NCI-H1092 (cell line): ENCODE data around the gene IQGAP1.
A peak's percentile ranks its signal among the peaks of the same experiment; 100 is the strongest.

ENCODE experiments used
- DNase-seq: peaks from one replicate; lab custom pipeline; 2025; lab: John Stamatoyannopoulos, UW

The IQGAP1 gene

DNA sequence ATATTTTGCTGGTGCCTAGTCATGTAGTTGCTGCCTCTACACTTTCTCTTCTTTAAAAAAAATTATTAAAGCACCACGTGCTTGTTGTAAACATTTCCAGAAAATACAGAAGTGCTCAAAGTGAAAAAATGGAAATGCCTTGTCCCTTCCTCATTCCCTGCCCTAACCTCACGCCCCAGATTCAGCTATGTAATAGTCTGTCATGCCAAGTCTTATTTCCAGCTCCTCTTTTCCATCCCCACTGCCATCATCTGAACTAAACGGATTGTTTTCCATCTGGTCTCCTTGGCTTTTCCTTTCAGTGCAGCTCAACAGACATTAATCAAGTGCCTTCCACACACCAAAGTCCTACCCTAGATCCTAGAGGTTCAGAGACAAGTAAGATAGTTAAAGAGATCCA is 20.5 kb upstream of the IQGAP1 start:
- DNase-seq: no peak

DNA sequence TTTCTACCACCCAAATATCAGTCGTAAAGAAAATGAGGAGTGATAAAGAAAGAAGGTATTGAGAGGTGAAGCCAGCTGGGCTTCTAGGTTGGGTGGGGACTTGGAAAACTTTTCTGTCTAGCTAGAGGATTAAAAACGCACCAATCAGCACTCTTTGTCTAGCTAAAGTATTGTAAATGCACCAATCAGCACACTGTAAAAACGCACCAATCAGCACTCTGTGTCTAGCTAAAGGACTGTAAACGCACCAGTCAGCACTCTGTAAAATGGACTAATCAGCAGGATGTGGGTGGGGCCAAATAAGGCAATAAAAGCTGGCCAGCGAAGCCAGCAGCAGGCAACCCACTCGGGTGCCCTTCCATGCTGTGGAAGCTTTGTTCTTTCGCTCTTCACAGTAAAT is 13.0 kb upstream of the IQGAP1 start:
- DNase-seq: no peak

DNA sequence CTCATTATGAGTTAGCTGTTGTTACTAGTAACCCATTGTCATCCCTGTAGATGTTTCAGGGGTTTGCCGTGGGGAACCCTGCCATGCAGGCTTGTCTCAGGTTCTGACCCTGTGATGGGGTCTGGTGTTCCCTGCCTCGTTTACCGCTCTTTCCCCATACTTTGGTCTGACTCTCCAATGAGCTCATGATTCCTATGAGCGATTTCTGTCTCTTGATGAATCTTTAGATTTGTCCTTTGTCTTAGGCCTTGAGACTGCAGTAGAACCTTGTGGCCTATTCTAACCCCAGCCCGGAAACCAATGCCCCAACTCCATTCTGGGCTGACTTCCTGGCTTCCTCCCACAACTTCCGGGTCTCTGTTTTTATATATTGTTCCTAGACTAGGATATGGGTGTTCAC is 11.3 kb upstream of the IQGAP1 start:
- no peak for DNase-seq

DNA sequence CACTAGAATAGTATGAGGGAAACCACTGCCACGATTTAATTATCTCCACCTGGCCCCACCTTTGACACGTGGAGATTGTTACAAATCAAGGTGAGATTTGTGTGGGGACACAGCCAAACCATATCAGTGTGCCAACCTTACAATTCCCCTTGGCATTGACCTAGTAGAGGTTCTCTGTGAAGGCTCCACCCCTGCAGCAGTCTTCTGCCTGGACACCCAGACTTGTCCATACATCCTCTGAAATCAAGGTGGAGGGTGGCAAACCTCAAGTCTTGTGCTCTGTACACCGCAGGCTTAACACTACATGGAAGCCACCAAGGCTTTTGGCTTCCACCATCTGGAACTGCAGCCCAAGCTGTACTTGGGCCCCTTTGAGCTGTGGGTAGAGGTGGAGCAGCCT is 8.8 kb upstream of the IQGAP1 start:
- DNase-seq: no peak

DNA sequence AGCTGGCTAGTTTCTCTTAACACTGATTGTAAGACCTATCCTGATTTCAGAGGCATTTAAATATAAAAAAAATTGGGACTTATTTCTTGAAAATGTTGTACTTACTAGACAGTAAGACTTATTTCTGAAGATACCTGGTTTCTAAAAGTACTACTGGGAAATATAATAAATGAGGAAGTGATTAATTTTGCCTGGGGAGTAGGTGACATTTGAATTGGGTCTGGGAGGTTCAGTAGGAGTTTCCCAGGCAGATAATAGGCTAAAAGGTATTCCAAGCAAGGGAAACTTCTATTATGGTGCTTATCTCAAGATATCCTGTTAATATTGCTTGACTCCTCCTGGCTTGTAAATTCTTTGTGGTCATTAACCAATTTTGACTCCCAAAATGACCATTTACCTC is 6.5 kb upstream of the IQGAP1 start:
- DNase-seq: no peak

DNA sequence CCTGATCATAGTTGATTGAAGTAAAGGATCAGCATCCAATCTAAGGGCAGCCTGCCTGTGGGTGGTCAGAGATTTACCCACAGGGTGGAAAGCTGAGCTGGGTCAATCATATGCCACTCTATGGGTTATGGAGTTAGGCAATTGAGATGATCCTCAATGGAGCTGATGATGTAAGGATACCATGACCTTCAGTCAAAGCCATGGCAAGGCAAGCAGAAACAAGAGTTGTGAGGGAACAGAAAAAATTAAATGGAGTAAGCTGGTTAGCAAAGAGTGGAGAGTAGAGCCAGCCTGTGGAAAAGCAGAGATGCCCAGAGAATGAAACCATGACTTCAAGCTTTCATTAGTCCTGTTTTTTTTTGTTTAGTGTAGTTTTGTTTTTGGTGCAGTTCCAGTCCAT is 5.7 kb upstream of the IQGAP1 start:
- DNase-seq: no peak

DNA sequence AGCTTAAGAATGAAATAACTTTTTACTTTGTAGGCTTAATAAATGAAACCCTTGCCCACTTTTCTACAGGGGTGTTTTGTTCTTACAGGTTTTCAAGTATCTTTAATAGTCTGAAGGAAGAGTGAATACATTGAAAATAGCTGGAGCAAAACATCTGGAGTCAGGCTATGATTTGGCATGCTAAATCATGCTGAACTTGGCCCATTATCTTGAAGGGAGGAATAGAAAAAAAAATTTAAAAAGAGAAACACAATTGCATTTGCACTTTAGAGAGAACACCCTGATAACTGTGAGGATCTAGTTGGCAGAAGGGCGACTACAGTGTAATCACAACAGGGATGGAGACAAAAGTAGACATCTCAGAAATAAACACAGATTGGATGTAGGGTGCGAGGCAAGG is 1.8 kb upstream of the IQGAP1 start:
- DNase-seq: no peak

DNA sequence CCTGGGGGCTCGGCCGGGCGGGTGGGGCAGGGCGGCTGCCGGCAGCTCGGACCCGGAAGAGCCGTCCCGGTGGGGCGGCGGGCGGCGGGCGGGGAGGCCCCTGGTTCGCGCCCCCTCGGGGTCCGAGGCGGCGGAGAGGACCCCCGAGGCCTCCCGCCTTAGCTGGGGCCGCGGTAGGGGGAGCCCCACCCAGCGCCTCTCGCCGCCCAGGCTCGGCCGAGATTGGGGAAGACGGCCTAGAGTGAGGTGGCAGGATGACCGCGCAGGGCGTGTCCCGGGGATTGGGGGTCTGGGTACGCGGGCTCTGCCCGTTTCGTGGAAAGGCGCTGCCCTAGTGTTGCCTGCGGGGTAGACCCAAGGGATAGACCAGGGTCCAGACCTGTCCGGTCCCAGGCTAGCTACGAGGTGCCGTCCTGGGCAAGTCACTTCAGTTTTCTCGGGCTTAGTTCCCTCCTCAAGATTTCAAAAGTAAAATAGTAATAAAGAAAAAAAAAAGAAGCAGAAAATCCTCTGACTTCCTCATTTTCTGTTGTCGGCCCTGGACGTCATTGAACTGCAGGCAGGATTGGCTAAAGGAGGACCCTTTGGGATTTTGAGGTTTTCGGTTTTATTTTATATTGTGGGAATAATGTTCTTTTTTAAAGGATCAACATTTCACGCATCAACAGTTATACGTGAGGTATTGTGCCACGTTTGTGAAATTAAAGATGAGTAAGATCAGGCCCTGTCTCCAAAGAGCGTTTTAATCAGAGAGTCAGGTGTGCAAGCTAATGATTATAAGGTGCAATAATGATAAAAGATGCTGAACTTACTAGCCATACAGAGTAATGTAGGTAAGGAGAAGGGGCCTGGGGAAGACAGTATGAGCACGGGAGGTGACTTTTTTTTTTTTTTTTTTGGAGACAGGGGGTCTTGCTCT is 679 bp downstream of the IQGAP1 start:
- no peak for DNase-seq

DNA sequence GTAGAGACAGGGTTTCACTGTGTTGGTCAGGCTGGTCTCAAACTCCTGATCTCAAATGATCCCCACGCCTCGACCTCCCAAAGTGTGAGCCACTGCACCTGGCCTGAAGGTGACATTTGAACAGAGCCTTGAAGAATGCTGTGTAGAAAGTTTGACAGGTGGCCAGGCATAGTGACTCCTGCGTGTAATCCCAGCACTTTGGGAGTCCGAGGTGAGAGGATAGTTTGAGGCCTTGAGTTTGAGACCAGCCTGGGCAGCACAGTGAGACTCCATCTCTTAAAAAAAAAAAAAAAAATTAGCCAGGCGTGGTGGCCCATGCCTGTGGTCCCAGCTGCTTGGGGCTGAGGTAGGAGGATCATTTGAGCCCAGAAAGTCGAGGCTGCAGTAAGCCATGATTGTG is 1.5 kb downstream of the IQGAP1 start:
- no peak for DNase-seq

DNA sequence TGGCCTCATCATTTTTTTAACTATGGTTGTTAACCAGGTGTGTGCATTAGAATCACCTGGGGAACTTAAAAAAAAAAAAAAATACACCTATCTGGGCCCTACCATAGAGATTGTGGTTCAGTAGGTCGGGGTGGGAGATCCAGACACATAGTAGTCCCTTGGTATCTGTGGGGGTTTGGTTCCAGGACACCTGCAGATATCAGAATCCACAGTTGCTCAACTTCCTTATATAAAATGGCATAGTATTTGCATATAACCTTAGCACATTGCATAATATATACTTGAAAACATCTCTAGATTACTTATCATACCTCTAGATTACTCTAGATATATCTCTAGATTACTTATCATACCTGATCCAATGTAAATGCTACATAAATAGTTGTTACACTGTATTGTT is 5.0 kb downstream of the IQGAP1 start:
- DNase-seq: no peak

DNA sequence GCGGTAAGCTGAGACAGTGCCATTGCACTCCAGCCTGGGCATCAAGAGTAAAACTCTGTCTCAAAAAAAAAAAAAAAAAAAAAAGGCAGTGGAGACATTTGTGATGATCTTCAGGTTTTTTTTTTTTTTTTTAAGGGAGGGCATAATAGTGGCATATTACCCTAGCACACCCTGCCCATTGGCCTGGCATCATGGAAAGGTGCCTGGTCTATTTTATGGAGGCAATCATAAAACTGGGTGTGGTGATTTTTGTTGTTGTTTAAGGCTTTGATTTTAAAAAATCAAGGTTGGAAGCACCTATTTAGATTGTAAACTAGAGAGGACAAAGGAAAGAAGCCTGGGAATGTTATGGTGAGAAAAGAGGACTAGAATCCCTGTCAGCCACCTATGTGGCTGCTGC is 6.0 kb downstream of the IQGAP1 start:
- no peak for DNase-seq

DNA sequence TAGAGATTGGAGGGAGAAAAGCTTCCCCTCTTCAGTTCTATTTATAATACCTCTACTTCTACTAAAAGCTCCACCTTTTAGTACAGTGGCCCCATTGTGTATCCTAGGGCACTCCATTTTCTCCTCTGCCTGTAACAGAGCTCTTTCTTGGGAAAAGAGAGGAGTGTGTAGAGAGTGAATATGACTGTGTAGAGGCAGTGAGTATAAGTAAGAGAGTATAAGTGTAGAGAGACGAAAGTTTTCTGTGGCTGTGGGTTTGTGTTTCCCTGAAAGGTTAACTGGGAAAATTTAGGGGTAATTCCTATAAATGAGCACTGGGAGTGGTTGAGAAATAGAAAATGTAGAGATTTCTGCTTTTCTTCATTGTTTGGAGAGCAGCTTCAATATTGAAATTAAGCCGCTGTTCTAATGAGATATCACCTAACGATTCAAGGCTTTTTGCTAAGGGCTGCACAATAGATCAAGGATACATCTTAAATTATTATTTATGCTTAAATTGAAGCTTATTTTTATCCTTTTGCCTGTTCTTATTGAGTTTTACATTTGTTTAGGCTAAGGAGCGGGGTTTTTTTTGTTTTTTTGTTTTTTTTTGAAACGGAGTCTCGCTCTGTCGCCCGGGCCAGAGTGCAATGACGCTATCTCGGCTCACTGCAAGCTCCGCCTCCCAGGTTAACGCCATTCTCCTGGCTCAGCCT is 6.9 kb downstream of the IQGAP1 start:
- no peak for DNase-seq

DNA sequence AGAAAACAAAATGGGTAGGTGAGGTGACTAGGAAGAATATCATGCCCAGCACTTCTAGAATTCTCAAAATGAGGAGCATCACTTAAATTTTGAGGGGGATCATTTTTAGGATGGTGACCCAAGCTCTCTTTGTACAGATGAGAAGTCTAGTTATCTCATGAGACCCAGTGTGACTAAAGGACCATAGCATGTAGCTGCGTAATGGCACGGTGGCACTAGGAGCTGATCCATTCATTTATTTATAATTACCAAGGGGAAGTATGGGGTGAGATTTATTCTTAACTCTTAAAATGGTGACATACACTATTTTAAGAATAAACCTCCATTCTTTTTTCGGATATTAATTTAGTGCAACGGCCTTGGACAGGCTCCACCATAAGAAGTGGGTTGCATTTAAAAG is 8.3 kb downstream of the IQGAP1 start:
- no peak for DNase-seq

DNA sequence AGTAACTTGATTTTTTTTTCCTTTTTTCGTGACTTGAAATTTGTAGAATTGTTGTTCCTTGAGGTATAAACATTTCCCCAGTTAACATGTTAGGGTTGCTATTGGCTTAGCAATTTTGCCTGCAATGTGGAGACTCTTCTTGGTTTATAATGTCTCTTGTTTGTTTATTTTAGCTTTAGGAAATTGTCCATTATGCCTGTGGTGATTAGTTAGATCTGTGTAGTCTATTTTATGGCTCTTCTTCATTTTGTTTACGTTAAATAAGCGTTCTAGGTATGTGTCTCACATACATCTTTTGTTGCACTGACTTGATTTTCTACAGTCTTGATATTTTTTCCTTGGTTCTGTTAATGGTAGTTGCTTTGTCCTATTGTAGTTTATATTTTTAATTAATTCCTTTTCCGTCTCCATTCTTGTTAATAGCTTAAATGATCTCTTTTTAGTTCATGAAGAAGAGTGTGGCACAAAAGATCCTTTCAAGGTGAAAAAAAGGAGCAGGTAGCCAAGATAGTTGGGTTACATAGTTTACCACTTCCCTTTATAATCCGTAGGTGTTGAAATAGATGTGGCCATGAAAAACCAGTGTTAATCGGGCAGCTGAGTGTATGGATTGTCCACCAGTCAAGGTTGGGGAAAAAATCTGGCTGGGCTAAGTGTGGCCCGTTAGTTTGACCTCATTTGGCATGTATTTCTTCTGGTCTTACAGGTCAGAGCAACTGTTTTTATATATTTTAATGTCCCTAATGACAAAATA is 12.1 kb downstream of the IQGAP1 start:
- DNase-seq: no peak

DNA sequence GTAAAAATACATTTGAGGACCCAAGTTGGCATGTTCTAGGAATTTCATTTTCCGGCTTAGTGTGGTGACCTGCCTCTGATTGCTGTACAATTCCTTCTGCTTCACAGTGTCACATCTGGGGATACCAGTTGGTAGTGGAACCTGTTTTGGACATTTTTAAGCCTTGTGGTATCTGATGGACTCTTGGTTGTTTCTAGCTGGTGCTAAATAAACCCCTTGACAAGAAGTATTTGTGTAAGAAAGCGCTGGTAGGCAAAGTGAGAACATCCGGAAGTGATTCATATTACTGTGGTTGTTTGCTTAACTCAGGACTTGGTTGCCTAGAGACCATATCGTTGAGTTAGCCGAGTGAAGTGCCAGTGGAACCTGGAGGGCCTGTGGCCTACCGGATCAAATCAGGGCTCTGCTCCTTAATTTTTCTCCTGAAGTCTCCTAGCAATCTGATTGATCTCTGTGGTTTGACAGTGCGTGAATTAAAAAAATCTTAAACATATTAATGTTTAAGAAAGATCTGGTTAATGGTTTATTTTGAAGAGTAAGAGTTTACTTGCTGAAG is 12.8 kb downstream of the IQGAP1 start:
- peak; percentile 45 for DNase-seq

DNA sequence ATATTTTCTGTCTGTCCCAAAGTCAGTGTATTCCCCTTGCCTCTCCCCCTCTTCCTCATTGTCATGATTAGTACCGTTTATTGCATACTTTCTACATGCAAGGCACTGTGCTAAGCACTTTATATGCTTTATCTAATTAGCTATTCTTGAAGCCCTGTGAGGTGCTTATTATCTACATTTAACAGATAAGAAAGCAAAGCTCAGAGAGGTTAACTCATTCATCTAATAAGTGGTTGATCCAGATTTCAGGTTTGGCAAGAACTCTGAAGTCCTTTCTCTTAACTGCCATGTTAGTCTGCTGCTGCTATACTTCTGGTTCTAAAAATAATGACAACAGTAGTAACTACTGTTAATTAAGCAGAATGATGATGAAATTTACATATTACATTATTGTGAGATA is 13.5 kb downstream of the IQGAP1 start:
- DNase-seq: no peak

DNA sequence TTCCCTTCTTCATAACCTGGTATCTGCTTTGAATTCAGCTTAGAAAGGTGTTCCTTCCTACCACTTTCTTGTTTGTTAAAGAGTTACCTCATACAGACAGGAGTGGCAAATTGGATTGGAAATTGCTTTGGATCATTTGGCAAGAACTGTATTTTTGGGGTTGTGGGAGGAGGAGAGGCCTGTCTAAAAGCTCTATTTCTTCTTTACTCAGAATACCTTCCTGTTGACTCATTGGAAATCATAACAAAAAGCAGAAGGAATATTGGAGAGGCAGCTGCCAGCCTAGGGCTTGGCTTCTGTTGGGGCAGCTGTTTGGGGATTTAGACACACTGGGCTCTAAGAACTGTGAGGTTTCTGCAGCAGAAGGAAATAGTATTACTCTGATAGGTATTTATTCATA is 14.2 kb downstream of the IQGAP1 start:
- DNase-seq: peak; percentile 4

DNA sequence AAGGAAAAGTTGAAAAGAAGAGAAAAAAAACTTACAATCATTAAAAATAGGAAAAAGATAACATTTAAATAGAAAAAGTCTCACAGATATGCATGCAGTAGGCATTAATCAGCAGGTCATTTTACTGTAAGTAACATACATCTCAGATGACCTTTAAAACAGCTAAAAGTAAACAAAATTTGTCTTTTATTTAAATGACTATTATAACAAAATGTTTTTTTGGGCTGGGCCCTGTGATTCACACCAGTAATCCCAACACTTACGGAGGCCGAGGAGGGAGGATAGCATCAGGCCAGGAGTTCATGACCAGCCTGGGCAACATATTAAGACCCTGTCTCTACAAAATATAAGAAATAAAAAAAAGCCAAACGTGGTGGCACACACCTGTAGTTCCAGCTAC is 14.7 kb downstream of the IQGAP1 start:
- DNase-seq: no peak

DNA sequence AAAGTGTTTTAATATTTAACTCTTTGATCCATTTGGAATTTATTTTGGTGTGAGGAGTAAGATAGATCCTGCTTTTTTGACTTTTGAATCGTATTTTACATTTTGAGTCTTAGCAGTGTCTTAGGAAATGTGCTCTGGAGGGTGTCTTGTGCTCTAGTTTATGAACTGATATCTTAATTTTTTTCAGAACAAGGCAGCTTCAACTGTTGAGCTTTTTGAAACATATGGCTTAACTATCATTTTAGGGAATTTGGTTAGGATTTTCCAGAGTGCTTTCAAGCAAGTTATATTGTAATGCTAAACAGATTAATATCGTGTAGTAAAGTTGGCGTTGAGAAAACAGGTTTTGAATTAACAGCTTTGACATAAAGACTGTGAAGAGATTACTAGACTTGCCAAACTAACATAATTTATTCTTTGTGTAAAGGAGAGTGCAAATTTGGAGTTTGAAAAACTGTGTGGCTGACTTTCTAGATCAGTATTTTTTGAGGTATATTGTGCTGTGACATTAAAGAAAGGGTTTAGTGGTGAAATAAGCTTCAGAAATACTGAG is 17.1 kb downstream of the IQGAP1 start:
- no peak for DNase-seq

DNA sequence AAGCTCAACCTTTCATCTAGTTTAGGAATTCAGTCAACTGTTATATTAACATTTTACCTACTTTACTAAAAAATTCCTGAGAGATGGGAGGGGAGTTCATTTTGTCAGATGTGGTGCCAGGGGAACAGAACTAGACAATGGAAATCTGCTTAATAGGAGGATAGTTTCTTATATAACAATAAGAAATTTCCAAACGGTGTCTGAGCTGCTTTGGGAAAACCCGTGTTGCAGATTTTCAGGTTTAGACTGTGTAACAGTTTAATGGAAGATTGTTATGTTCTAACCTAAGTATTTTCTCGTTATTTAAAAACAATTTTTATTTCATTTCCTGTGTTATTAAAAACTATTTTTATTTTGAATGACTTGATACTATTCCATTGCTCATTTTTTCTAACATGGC is 19.3 kb downstream of the IQGAP1 start:
- DNase-seq: no peak

DNA sequence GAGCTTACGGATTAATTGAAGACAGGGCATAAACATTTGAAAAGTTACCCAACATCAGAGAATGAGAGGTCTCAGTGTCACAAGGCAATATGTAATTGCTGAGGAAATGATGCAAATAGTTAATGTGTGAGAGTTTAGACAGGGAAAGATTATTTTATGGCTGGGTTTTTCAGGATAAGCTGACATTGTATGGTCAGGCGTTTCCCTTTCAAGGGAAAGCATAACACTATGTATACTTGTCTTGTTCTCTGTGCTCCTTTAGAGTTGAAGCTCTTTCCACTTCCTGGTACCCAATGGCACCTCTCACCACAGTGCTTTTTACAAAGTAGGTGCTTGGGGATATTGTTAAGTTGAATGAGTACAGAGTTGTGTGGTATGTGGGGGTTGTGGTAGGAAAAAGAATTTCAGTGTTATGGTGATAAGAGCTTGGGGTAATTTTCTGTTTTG is 19.9 kb downstream of the IQGAP1 start:
- DNase-seq: no peak

DNA sequence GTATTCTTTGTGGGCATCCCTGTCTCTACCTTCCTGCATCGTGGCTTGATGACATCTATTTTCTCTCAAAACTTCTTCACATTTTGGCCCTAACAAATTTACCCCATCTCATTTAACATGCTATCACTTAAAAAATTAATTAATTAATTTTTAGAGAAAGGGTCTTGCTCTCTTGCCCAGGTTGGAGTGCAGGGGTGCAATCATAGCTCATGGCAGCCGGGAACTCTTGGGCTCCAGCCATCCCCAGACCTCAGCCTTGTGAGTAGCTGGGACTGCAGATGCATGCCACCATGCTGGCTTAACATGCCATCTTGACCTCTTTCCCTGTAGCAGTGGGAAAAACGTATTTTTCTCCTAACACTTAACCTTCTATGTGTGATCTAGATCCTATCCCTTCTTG is 20.6 kb downstream of the IQGAP1 start:
- DNase-seq: no peak
